ENCODE measurements around the gene ATP7B.

Gene ATP7B

DNA sequence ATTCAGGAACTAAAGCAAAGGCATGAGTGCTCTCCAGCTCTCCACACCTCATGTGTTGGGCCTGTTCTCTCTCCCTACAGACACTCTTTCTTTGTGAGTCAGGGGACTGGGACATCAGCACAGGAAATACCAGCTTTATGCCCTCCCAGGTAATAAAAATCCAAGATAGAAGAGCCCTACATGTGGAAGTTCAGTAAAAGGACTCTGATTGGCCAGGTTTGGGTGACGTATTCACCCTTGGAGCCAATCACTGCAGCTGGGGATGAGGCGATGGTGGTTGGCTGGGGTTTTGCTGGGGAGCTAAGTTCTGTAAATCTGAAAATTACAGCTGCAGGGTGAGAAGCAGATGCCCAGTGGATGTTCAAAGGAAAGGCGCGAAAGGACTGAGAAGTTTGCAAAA is 117.0 kb downstream of the ATP7B start:
- DNase-seq (ENCODE audit: low spot score): no peak

GRCh38 chr13:51892657-51893056 is 118.6 kb downstream of the ATP7B start:
- no peak for DNase-seq (ENCODE audit: low spot score)

DNA sequence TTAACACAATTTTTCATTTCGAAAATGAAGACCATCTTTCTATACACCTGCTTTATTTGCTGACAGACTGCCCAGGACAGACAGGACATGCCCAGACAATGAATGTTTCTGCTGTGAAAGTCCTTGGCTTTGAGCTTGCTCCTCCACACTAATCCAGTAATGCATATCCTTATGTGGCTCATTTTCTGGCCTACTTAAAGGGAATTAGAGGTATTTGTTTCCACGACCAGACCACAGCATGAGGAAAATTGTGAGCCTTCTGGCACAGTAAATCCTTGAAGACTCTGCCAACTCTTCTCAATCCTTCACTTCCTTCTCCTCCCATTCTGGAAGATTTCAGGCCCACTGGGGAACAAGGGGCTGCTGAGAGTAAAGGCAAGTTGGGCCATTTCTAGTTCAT is 123.8 kb downstream of the ATP7B start:
- no peak for DNase-seq (ENCODE audit: low spot score)

- DNase-seq (ENCODE audit: low spot score): no peak
These were observed 125.6 kb downstream of the ATP7B start for GRCh38 chr13:51885651-51886050.

GRCh38 chr13:51883226-51883600 is 128.0 kb downstream of the ATP7B start:
- DNase-seq (ENCODE audit: low spot score): no peak
